DOHH2 (cell line): Measurements from ENCODE around the gene TMEM9.

Source experiments
- H3F3A ChIP-seq: fragments of 200-600 bp; sonication (generic), shearing (Covaris generic); 2 replicates; pipeline ENCODE4 v1.6.0; 2016; ENCODE audit warnings: antibody characterized with exemption, mild to moderate bottlenecking; ENCODE audit not compliant: control insufficient read depth, insufficient read depth
- H3K27ac ChIP-seq: fragments of 200-600 bp; sonication (generic); 2 replicates; pipeline ENCODE4 v1.5.1; 2014; ENCODE audit warnings: low read depth, mild to moderate bottlenecking, low read length, moderate library complexity
- H3K27me3 ChIP-seq: fragments of 200-600 bp; sonication (generic); 2 replicates; pipeline ENCODE4 v1.6.1; 2014; ENCODE audit warnings: mild to moderate bottlenecking, low read length, mixed read lengths; ENCODE audit not compliant: control insufficient read depth
- H3K36me3 ChIP-seq: fragments of 200-600 bp; sonication (generic); 2 replicates; pipeline ENCODE4 v1.6.1; 2014; ENCODE audit warnings: mild to moderate bottlenecking, low read length, moderate library complexity, mixed read lengths; ENCODE audit not compliant: control insufficient read depth
- H3K4me1 ChIP-seq: fragments of 200-600 bp; sonication (generic); 2 replicates; pipeline ENCODE4 v1.6.1; 2014; ENCODE audit warnings: mild to moderate bottlenecking, low read length, mixed read lengths; ENCODE audit not compliant: control insufficient read depth
- H3K4me2 ChIP-seq: fragments of 200-600 bp; sonication (generic); 2 replicates; pipeline ENCODE4 v1.6.0; 2014; ENCODE audit warnings: mild to moderate bottlenecking, low read length, moderate library complexity
- H3K4me3 ChIP-seq: fragments of 200-600 bp; sonication (generic); 2 replicates; pipeline ENCODE4 v1.5.1; 2014; ENCODE audit warnings: mild to moderate bottlenecking, low read length, mixed read lengths
- H3K79me2 ChIP-seq: fragments of 200-600 bp; sonication (generic); 2 replicates; pipeline ENCODE4 v1.6.1; 2014; ENCODE audit warnings: mild to moderate bottlenecking, low read length, mixed read lengths; ENCODE audit not compliant: control insufficient read depth
- H3K9me2 ChIP-seq: fragments of 200-600 bp; sonication (generic); replicated peaks from 2 replicates; pipeline ENCODE4 v1.6.1; 2014; ENCODE audit warnings: mild to moderate bottlenecking, low read length, mixed read lengths; ENCODE audit not compliant: control insufficient read depth
- H3K9me3 ChIP-seq: fragments of 200-600 bp; sonication (generic); 2 replicates; pipeline ENCODE4 v1.6.1; 2014; ENCODE audit warnings: antibody characterized with exemption, low read length, mixed read lengths; ENCODE audit not compliant: control insufficient read depth, insufficient read depth
- H4K20me1 ChIP-seq: fragments of 200-600 bp; sonication (generic); 2 replicates; pipeline ENCODE4 v1.6.0; 2014; ENCODE audit warnings: low read depth, mild to moderate bottlenecking, antibody characterized with exemption, low read length, moderate library complexity; ENCODE audit not compliant: control insufficient read depth, insufficient read depth
- EZH2phosphoT487 ChIP-seq: fragments of 200-600 bp; sonication (generic); IDR thresholded peaks from 2 replicates; pipeline ENCODE4 v1.6.1; 2017; ENCODE audit warnings: borderline replicate concordance, mild to moderate bottlenecking, antibody characterized with exemption, low read length, moderate library complexity, mixed read lengths
- TF ChIP-seq, protein P1 (sequence below): fragments of 200-600 bp; sonication (generic); IDR thresholded peaks from one replicate; pipeline ENCODE4 v1.5.1; 2014; ENCODE audit warnings: antibody characterized with exemption, mild to moderate bottlenecking, low read depth, low read length; ENCODE audit not compliant: poor library complexity, severe bottlenecking

Gene TMEM9

DNA sequence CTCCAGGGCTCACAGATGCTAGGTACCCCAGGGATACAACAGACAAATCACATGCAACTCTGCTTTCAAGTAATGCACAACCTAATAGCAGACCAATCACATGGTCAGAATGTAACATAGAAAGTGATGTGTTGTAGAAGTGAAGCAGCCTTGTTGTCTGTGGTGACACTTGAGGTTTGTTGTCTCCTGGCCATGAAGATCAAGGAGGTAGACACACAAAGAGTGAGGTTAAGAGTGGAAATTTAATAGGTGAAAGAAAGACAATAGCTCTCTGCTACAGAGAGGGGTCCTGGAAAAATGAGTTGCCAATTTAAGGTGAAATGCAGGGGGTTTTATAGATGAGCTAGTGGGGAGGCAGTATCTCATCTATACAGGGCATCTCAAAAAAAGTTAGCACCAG is 2.5 kb upstream of the TMEM9 start:
- no peak for TF ChIP-seq EZH2phosphoT487
- TF ChIP-seq, protein P1, sequence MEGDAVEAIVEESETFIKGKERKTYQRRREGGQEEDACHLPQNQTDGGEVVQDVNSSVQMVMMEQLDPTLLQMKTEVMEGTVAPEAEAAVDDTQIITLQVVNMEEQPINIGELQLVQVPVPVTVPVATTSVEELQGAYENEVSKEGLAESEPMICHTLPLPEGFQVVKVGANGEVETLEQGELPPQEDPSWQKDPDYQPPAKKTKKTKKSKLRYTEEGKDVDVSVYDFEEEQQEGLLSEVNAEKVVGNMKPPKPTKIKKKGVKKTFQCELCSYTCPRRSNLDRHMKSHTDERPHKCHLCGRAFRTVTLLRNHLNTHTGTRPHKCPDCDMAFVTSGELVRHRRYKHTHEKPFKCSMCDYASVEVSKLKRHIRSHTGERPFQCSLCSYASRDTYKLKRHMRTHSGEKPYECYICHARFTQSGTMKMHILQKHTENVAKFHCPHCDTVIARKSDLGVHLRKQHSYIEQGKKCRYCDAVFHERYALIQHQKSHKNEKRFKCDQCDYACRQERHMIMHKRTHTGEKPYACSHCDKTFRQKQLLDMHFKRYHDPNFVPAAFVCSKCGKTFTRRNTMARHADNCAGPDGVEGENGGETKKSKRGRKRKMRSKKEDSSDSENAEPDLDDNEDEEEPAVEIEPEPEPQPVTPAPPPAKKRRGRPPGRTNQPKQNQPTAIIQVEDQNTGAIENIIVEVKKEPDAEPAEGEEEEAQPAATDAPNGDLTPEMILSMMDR, result no peak
- Histone ChIP-seq H3K27ac (no peak overlapping the region), H3K36me3 (peaks cover 1% of the 10 kb centered on the region), H3K79me2 (peaks cover 4% of the 10 kb centered on the region), H3K27me3 (peaks cover 20% of the 10 kb centered on the region), H3K4me1 (peaks cover 14% of the 10 kb centered on the region), H4K20me1 (no peaks in the 10 kb centered on the region), H3K4me3 (no peak overlapping the region), H3K4me2 (no peak overlapping the region), H3K9me3 (no peaks in the 10 kb centered on the region), H3F3A (no peaks in the 10 kb centered on the region), H3K9me2 (no peaks in the 10 kb centered on the region)

DNA sequence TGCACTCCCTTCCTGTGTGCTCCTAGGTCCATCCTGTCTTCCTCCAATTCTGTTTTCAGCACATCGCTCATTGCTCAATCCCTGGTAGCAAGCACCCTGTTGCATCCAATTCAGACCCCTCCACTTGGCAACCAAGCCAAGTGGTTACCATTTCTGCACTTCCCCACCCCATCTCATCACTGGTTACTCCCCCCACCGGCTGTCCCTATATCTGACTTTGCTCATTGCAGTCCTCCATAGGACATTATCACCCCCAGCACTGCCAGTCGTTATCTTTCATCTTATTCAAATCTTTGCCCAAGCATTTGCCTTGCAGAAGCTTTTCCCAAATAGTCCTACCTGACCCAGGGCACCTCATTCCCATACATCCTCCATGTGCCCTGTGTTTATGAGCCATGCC is 2.1 kb upstream of the TMEM9 start:
- no peaks in the 10 kb centered on the region for H3K9me2 ChIP-seq
- H3K9me3 ChIP-seq, result no peaks in the 10 kb centered on the region
- H3K36me3 ChIP-seq, result peaks cover 6% of the 10 kb centered on the region
- H3K27me3 ChIP-seq, result peaks cover 17% of the 10 kb centered on the region
- H3K79me2 ChIP-seq, result peaks cover 4% of the 10 kb centered on the region
- no peak overlapping the region for H3K4me2 ChIP-seq
- TF ChIP-seq, protein P1, result no peak
- TF ChIP-seq EZH2phosphoT487, result no peak
- no peaks in the 10 kb centered on the region for H4K20me1 ChIP-seq
- H3F3A ChIP-seq, result no peaks in the 10 kb centered on the region
- peaks cover 14% of the 10 kb centered on the region for H3K4me1 ChIP-seq
- no peak overlapping the region for H3K4me3 ChIP-seq
- no peak overlapping the region for H3K27ac ChIP-seq

DNA sequence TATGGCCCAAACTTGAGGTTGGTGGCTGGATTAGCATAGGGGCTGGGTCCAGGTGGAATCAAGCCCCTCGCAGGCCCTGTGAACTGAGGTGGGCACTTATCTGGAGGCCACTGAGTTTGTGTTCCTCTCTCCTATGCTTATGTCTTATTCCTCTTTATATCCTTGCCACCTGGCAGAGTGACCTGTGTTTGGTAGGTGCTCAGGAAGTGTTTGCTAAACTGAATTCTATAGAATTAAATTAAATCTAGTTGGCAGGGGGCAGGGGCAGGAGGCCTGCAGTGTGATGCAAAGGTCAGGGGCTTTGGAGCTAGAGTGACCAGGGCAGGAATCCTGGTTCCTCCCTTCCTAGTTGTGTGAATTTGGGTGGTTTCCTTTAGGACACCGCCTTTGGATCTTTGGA is 1.1 kb upstream of the TMEM9 start:
- H3K4me3 ChIP-seq, result no peak overlapping the region
- H3F3A ChIP-seq, result no peaks in the 10 kb centered on the region
- H3K4me1 ChIP-seq, result peaks cover 14% of the 10 kb centered on the region
- H3K4me2 ChIP-seq, result no peak overlapping the region
- H4K20me1 ChIP-seq, result no peaks in the 10 kb centered on the region
- peaks cover 7% of the 10 kb centered on the region for H3K36me3 ChIP-seq
- no peaks in the 10 kb centered on the region for H3K9me2 ChIP-seq
- H3K79me2 ChIP-seq, result peaks cover 4% of the 10 kb centered on the region
- no peak overlapping the region for H3K27ac ChIP-seq
- TF ChIP-seq, protein P1, result no peak
- TF ChIP-seq EZH2phosphoT487, result no peak
- H3K9me3 ChIP-seq, result no peaks in the 10 kb centered on the region
- peaks cover 14% of the 10 kb centered on the region for H3K27me3 ChIP-seq
